ENCODE results near the gene DAW1.
"Not testable (repeated sequence)": the region's sequence is repeated elsewhere in the genome, so short reads cannot be mapped to it uniquely, and the experiment has no call there.

The DAW1 gene

GRCh38 chr2:227834916-227835650 lies 36.3 kb upstream of the DAW1 start:
- H3K36me3 ChIP-seq (ENCODE audit: control insufficient read depth in 5 of 5, insufficient read depth in 5 of 5, low read length in 5 of 5) = no peaks in the 10 kb centered on the region
- no peak overlapping the region for H3K9ac ChIP-seq (ENCODE audit: low read length in 5 of 5)
- no peaks in the 10 kb centered on the region for H3K9me3 ChIP-seq (ENCODE audit: control insufficient read depth in 5 of 5, low read length in 5 of 5)
- no peaks in the 10 kb centered on the region for H3K4me1 ChIP-seq (ENCODE audit: control insufficient read depth in 5 of 5, insufficient read depth in 5 of 5, low read length in 5 of 5)
- H3K4me3 ChIP-seq (ENCODE audit: low read depth in 1 of 5, low read length in 5 of 5) = no peak overlapping the region
- H3K27ac ChIP-seq (ENCODE audit: low read depth, low read length) = no peak overlapping the region
- H3K27me3 ChIP-seq (ENCODE audit: control insufficient read depth in 5 of 5, insufficient read depth in 4 of 5, low read length in 5 of 5) = no peaks in the 10 kb centered on the region

GRCh38 chr2:227839339-227840129 lies 31.9 kb upstream of the DAW1 start:
- H3K27me3 ChIP-seq (ENCODE audit: control insufficient read depth in 5 of 5, insufficient read depth in 4 of 5, low read length in 5 of 5); H3K4me1 ChIP-seq (ENCODE audit: control insufficient read depth in 5 of 5, insufficient read depth in 5 of 5, low read length in 5 of 5); H3K4me3 ChIP-seq (ENCODE audit: low read depth in 1 of 5, low read length in 5 of 5); H3K9me3 ChIP-seq (ENCODE audit: control insufficient read depth in 5 of 5, low read length in 5 of 5); H3K27ac ChIP-seq (ENCODE audit: low read depth, low read length); H3K9ac ChIP-seq (ENCODE audit: low read length in 5 of 5); H3K36me3 ChIP-seq (ENCODE audit: control insufficient read depth in 5 of 5, insufficient read depth in 5 of 5, low read length in 5 of 5): not testable (repeated sequence)

GRCh38 chr2:227846831-227847230 lies 24.6 kb upstream of the DAW1 start:
- Histone ChIP-seq H3K4me1 (ENCODE audit: control insufficient read depth in 5 of 5, insufficient read depth in 5 of 5, low read length in 5 of 5) (no peaks in the 10 kb centered on the region), H3K36me3 (ENCODE audit: control insufficient read depth in 5 of 5, insufficient read depth in 5 of 5, low read length in 5 of 5) (no peaks in the 10 kb centered on the region), H3K9me3 (ENCODE audit: control insufficient read depth in 5 of 5, low read length in 5 of 5) (no peaks in the 10 kb centered on the region), H3K4me3 (ENCODE audit: low read depth in 1 of 5, low read length in 5 of 5) (no peak overlapping the region), H3K9ac (ENCODE audit: low read length in 5 of 5) (no peak overlapping the region), H3K27me3 (ENCODE audit: control insufficient read depth in 5 of 5, insufficient read depth in 4 of 5, low read length in 5 of 5) (no peaks in the 10 kb centered on the region), H3K27ac (ENCODE audit: low read depth, low read length) (no peak overlapping the region)

GRCh38 chr2:227848146-227848545 lies 23.3 kb upstream of the DAW1 start:
- Histone ChIP-seq H3K4me1 (ENCODE audit: control insufficient read depth in 5 of 5, insufficient read depth in 5 of 5, low read length in 5 of 5) (no peaks in the 10 kb centered on the region), H3K4me3 (ENCODE audit: low read depth in 1 of 5, low read length in 5 of 5) (no peak overlapping the region), H3K27ac (ENCODE audit: low read depth, low read length) (no peak overlapping the region), H3K27me3 (ENCODE audit: control insufficient read depth in 5 of 5, insufficient read depth in 4 of 5, low read length in 5 of 5) (no peaks in the 10 kb centered on the region), H3K9ac (ENCODE audit: low read length in 5 of 5) (no peak overlapping the region), H3K36me3 (ENCODE audit: control insufficient read depth in 5 of 5, insufficient read depth in 5 of 5, low read length in 5 of 5) (no peaks in the 10 kb centered on the region), H3K9me3 (ENCODE audit: control insufficient read depth in 5 of 5, low read length in 5 of 5) (no peaks in the 10 kb centered on the region)

- Histone ChIP-seq H3K36me3 (ENCODE audit: control insufficient read depth in 5 of 5, insufficient read depth in 5 of 5, low read length in 5 of 5) (no peaks in the 10 kb centered on the region), H3K27ac (ENCODE audit: low read depth, low read length) (no peak overlapping the region), H3K4me3 (ENCODE audit: low read depth in 1 of 5, low read length in 5 of 5) (no peak overlapping the region), H3K4me1 (ENCODE audit: control insufficient read depth in 5 of 5, insufficient read depth in 5 of 5, low read length in 5 of 5) (no peaks in the 10 kb centered on the region), H3K9ac (ENCODE audit: low read length in 5 of 5) (no peak overlapping the region), H3K9me3 (ENCODE audit: control insufficient read depth in 5 of 5, low read length in 5 of 5) (no peaks in the 10 kb centered on the region), H3K27me3 (ENCODE audit: control insufficient read depth in 5 of 5, insufficient read depth in 4 of 5, low read length in 5 of 5) (no peaks in the 10 kb centered on the region)
Observed at GRCh38 chr2:227848586-227848985, 22.8 kb upstream of the DAW1 start.

- Histone ChIP-seq H3K4me1 (ENCODE audit: control insufficient read depth in 5 of 5, insufficient read depth in 5 of 5, low read length in 5 of 5) (no peaks in the 10 kb centered on the region), H3K9me3 (ENCODE audit: control insufficient read depth in 5 of 5, low read length in 5 of 5) (no peaks in the 10 kb centered on the region), H3K9ac (ENCODE audit: low read length in 5 of 5) (no peak overlapping the region), H3K27me3 (ENCODE audit: control insufficient read depth in 5 of 5, insufficient read depth in 4 of 5, low read length in 5 of 5) (peaks cover 0 to 3% (median 0%) of the 10 kb centered on the region in 5 donors), H3K36me3 (ENCODE audit: control insufficient read depth in 5 of 5, insufficient read depth in 5 of 5, low read length in 5 of 5) (no peaks in the 10 kb centered on the region), H3K4me3 (ENCODE audit: low read depth in 1 of 5, low read length in 5 of 5) (no peak overlapping the region), H3K27ac (ENCODE audit: low read depth, low read length) (no peak overlapping the region)
Observed at GRCh38 chr2:227849906-227850305, 21.5 kb upstream of the DAW1 start.

GRCh38 chr2:227853204-227853629 lies 18.2 kb upstream of the DAW1 start:
- H3K9ac ChIP-seq (ENCODE audit: low read length in 5 of 5) = no peak overlapping the region
- H3K27me3 ChIP-seq (ENCODE audit: control insufficient read depth in 5 of 5, insufficient read depth in 4 of 5, low read length in 5 of 5) = peaks cover 0 to 3% (median 0%) of the 10 kb centered on the region in 5 donors
- H3K27ac ChIP-seq (ENCODE audit: low read depth, low read length) = no peak overlapping the region
- no peak overlapping the region for H3K4me3 ChIP-seq (ENCODE audit: low read depth in 1 of 5, low read length in 5 of 5)
- no peaks in the 10 kb centered on the region for H3K36me3 ChIP-seq (ENCODE audit: control insufficient read depth in 5 of 5, insufficient read depth in 5 of 5, low read length in 5 of 5)
- no peaks in the 10 kb centered on the region for H3K4me1 ChIP-seq (ENCODE audit: control insufficient read depth in 5 of 5, insufficient read depth in 5 of 5, low read length in 5 of 5)
- H3K9me3 ChIP-seq (ENCODE audit: control insufficient read depth in 5 of 5, low read length in 5 of 5) = no peaks in the 10 kb centered on the region

GRCh38 chr2:227853765-227854271 lies 17.6 kb upstream of the DAW1 start:
- no peaks in the 10 kb centered on the region for H3K4me1 ChIP-seq (ENCODE audit: control insufficient read depth in 5 of 5, insufficient read depth in 5 of 5, low read length in 5 of 5)
- no peak overlapping the region for H3K9ac ChIP-seq (ENCODE audit: low read length in 5 of 5)
- no peak overlapping the region for H3K27ac ChIP-seq (ENCODE audit: low read depth, low read length)
- H3K9me3 ChIP-seq (ENCODE audit: control insufficient read depth in 5 of 5, low read length in 5 of 5) = no peaks in the 10 kb centered on the region
- no peaks in the 10 kb centered on the region for H3K36me3 ChIP-seq (ENCODE audit: control insufficient read depth in 5 of 5, insufficient read depth in 5 of 5, low read length in 5 of 5)
- peaks cover 0 to 3% (median 0%) of the 10 kb centered on the region in 5 donors for H3K27me3 ChIP-seq (ENCODE audit: control insufficient read depth in 5 of 5, insufficient read depth in 4 of 5, low read length in 5 of 5)
- no peak overlapping the region for H3K4me3 ChIP-seq (ENCODE audit: low read depth in 1 of 5, low read length in 5 of 5)

GRCh38 chr2:227855440-227855839 lies 16.0 kb upstream of the DAW1 start:
- no peaks in the 10 kb centered on the region for H3K4me1 ChIP-seq (ENCODE audit: control insufficient read depth in 5 of 5, insufficient read depth in 5 of 5, low read length in 5 of 5)
- H3K36me3 ChIP-seq (ENCODE audit: control insufficient read depth in 5 of 5, insufficient read depth in 5 of 5, low read length in 5 of 5) = no peaks in the 10 kb centered on the region
- H3K27me3 ChIP-seq (ENCODE audit: control insufficient read depth in 5 of 5, insufficient read depth in 4 of 5, low read length in 5 of 5) = peaks cover 0 to 3% (median 0%) of the 10 kb centered on the region in 5 donors

GRCh38 chr2:227856697-227857096 lies 14.7 kb upstream of the DAW1 start:
- H3K4me3 ChIP-seq (ENCODE audit: low read depth in 1 of 5, low read length in 5 of 5) = no peak overlapping the region
- H3K27me3 ChIP-seq (ENCODE audit: control insufficient read depth in 5 of 5, insufficient read depth in 4 of 5, low read length in 5 of 5) = peaks cover 0 to 3% (median 0%) of the 10 kb centered on the region in 5 donors
- H3K4me1 ChIP-seq (ENCODE audit: control insufficient read depth in 5 of 5, insufficient read depth in 5 of 5, low read length in 5 of 5) = no peaks in the 10 kb centered on the region
- H3K9ac ChIP-seq (ENCODE audit: low read length in 5 of 5) = no peak overlapping the region
- no peak overlapping the region for H3K27ac ChIP-seq (ENCODE audit: low read depth, low read length)
- H3K9me3 ChIP-seq (ENCODE audit: control insufficient read depth in 5 of 5, low read length in 5 of 5) = no peaks in the 10 kb centered on the region
- no peaks in the 10 kb centered on the region for H3K36me3 ChIP-seq (ENCODE audit: control insufficient read depth in 5 of 5, insufficient read depth in 5 of 5, low read length in 5 of 5)

More at GRCh38 chr2:227855440-227855839, 16.0 kb upstream of the DAW1 start:
- Histone ChIP-seq H3K9ac (ENCODE audit: low read length in 5 of 5) (no peak overlapping the region), H3K27ac (ENCODE audit: low read depth, low read length) (no peak overlapping the region), H3K9me3 (ENCODE audit: control insufficient read depth in 5 of 5, low read length in 5 of 5) (no peaks in the 10 kb centered on the region), H3K4me3 (ENCODE audit: low read depth in 1 of 5, low read length in 5 of 5) (no peak overlapping the region)
